GOT3 (cell line): Measurements from ENCODE around the gene HACE1.

Experiments used
- DNase-seq: peaks from one replicate; lab custom pipeline; 2025; ENCODE audit warnings: mixed read lengths; lab: John Stamatoyannopoulos, UW

Gene HACE1

GRCh38 chr6:104736545-104736944 lies 123.2 kb downstream of the HACE1 start:
- DNase-seq = no peak

- no peak for DNase-seq
These were observed 129.3 kb downstream of the HACE1 start for GRCh38 chr6:104730450-104730849.

GRCh38 chr6:104729433-104729832 lies 130.3 kb downstream of the HACE1 start:
- no peak for DNase-seq

- DNase-seq = no peak
These were observed 131.3 kb downstream of the HACE1 start for GRCh38 chr6:104728448-104728847.

GRCh38 chr6:104718672-104719071 lies 141.0 kb downstream of the HACE1 start:
- no peak for DNase-seq

- DNase-seq = no peak
These were observed 142.9 kb downstream of the HACE1 start for GRCh38 chr6:104716858-104717257.

- no peak for DNase-seq
These were observed 144.9 kb downstream of the HACE1 start for GRCh38 chr6:104714796-104715195.

GRCh38 chr6:104713982-104714381 lies 145.7 kb downstream of the HACE1 start:
- DNase-seq = no peak

- DNase-seq = no peak
These were observed 148.3 kb downstream of the HACE1 start for GRCh38 chr6:104711371-104711770.

- no peak for DNase-seq
These were observed 149.0 kb downstream of the HACE1 start for GRCh38 chr6:104710543-104711335.

GRCh38 chr6:104705916-104706442 lies 153.7 kb downstream of the HACE1 start:
- DNase-seq = no peak

- no peak for DNase-seq
These were observed 154.5 kb downstream of the HACE1 start for GRCh38 chr6:104705095-104705707.

GRCh38 chr6:104704191-104704590 lies 155.5 kb downstream of the HACE1 start:
- DNase-seq = no peak

GRCh38 chr6:104702126-104702841 lies 157.4 kb downstream of the HACE1 start:
- DNase-seq = no peak

GRCh38 chr6:104700371-104701185 lies 159.1 kb downstream of the HACE1 start:
- DNase-seq = no peak

GRCh38 chr6:104699593-104700329 lies 160.0 kb downstream of the HACE1 start:
- no peak for DNase-seq

GRCh38 chr6:104698979-104699378 lies 160.7 kb downstream of the HACE1 start:
- no peak for DNase-seq

GRCh38 chr6:104692008-104692407 lies 167.7 kb downstream of the HACE1 start:
- DNase-seq = no peak

GRCh38 chr6:104689551-104690205 lies 170.0 kb downstream of the HACE1 start:
- DNase-seq = no peak

GRCh38 chr6:104688283-104688969 lies 171.3 kb downstream of the HACE1 start:
- no peak for DNase-seq
